GM21515 (cell line): Measurements from ENCODE around the gene SLC12A7.
"Not testable (repeated sequence)": the region's sequence is repeated elsewhere in the genome, so short reads cannot be mapped to it uniquely, and the experiment has no call there.

ENCODE experiments used
- ATAC-seq: cut with Tn5 transposase; IDR thresholded peaks from one replicate; pipeline ENCODE4 v1.9.1; 2021; ENCODE audit not compliant: unreplicated experiment

SLC12A7 gene

GRCh38 chr5:1011741-1012312 is 100.0 kb downstream of the SLC12A7 start:
- ATAC-seq, result no peak

- ATAC-seq, result no peak
Measured at GRCh38 chr5:1011226-1011631, 100.6 kb downstream of the SLC12A7 start.

GRCh38 chr5:1010641-1011046 is 101.2 kb downstream of the SLC12A7 start:
- ATAC-seq, result no peak

- ATAC-seq, result no peak
Measured at GRCh38 chr5:1010181-1010510, 101.7 kb downstream of the SLC12A7 start.

GRCh38 chr5:1009359-1010180 is 102.3 kb downstream of the SLC12A7 start:
- no peak for ATAC-seq

- no peak for ATAC-seq
Measured at GRCh38 chr5:1008451-1009358, 103.2 kb downstream of the SLC12A7 start, which contains the start of gene NKD2. Gene NKD2, plus strand, starts transcription at chr5:1008802. Its CDS starts 256 bp downstream, at chr5:1009058.

GRCh38 chr5:1007681-1008450 is 104.0 kb downstream of the SLC12A7 start:
- no peak for ATAC-seq

- no peak for ATAC-seq
Measured at GRCh38 chr5:1007221-1007680, 104.6 kb downstream of the SLC12A7 start.

GRCh38 chr5:1006656-1007071 is 105.2 kb downstream of the SLC12A7 start:
- no peak for ATAC-seq

GRCh38 chr5:1005904-1006655 is 105.8 kb downstream of the SLC12A7 start:
- ATAC-seq, result no peak

- no peak for ATAC-seq
Measured at GRCh38 chr5:1005249-1005851, 106.5 kb downstream of the SLC12A7 start.

GRCh38 chr5:1004461-1005248 is 107.2 kb downstream of the SLC12A7 start:
- ATAC-seq, result no peak

GRCh38 chr5:1003296-1003937 is 108.4 kb downstream of the SLC12A7 start:
- ATAC-seq, result no peak

GRCh38 chr5:1002836-1003235 is 109.0 kb downstream of the SLC12A7 start:
- no peak for ATAC-seq

- no peak for ATAC-seq
Measured at GRCh38 chr5:1002271-1002546, 109.7 kb downstream of the SLC12A7 start.

GRCh38 chr5:1001406-1002270 is 110.2 kb downstream of the SLC12A7 start:
- ATAC-seq, result no peak

GRCh38 chr5:1000831-1001230 is 111.0 kb downstream of the SLC12A7 start:
- not testable (repeated sequence) for ATAC-seq
